ENCODE results near the gene RMND5B. TPM values are rescaled to one million over a fixed set of nuclear protein-coding genes. Genes with fewer than 3 reads are reported as not detected.
"Not testable (repeated sequence)": the region's sequence is repeated elsewhere in the genome, so short reads cannot be mapped to it uniquely, and the experiment has no call there.

RMND5B gene
- total RNA-seq, 2 donors from 2014 or later: 36.0 to 36.9 TPM

DNA sequence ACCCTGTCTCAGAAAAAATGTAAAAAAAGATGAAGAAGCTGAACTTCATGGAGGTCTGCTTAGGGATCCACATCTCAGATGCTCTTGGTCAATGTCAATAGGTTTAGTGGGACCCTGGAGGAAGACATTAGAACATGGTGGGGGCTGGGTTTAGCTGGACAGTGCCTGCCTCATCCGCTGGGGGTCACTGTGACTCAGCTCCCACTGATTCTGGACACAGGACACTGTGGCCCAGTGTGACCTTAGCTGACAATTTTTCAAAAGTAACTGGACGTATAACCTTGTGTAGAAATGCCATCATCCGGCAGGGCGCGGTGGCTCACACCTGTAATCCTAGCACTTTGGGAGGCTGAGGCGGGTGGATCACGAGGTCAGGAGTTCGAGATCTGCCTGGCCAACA lies 66.2 kb downstream of the RMND5B start:
- TF ChIP-seq CTCF (conservative IDR thresholded peaks at IDR 0.05): peak; percentile 70
- Mint-ChIP-seq H3K4me3 (no peak overlapping the region), H3K27ac (no peak overlapping the region), H3K9me3 (peaks cover 18% of the 10 kb centered on the region), H3K4me1 (peaks cover 4% of the 10 kb centered on the region), H3K36me3 (ENCODE audit: low read depth) (peaks cover 2% of the 10 kb centered on the region), H3K27me3 (ENCODE audit: insufficient read depth) (peaks cover 16% of the 10 kb centered on the region)
- Histone ChIP-seq H3K4me3 (ENCODE audit: low read length) (no peak overlapping the region), H3K27me3 (ENCODE audit: control insufficient read depth, insufficient read depth, low read length, poor library complexity, severe bottlenecking) (no peaks in the 10 kb centered on the region), H3K9me3 (ENCODE audit: control insufficient read depth, low read length) (peaks cover 14% of the 10 kb centered on the region), H3K36me3 (ENCODE audit: control insufficient read depth, insufficient read depth, low read length) (no peaks in the 10 kb centered on the region), H3K9ac (ENCODE audit: extremely low read depth, low read length, poor library complexity, severe bottlenecking) (no peak overlapping the region), H3K4me1 (ENCODE audit: control insufficient read depth, insufficient read depth, low read length) (no peaks in the 10 kb centered on the region), H3K27ac (ENCODE audit: low read depth, low read length) (no peak overlapping the region)
- DNase-seq: peak; percentile 78
- WGBS, 2 experiments (ENCODE audit: insufficient coverage in 1 of 2, insufficient read length in 1 of 2): 80 to 85% methylated on average over 7 to 8 of the region's 8 CpGs

DNA sequence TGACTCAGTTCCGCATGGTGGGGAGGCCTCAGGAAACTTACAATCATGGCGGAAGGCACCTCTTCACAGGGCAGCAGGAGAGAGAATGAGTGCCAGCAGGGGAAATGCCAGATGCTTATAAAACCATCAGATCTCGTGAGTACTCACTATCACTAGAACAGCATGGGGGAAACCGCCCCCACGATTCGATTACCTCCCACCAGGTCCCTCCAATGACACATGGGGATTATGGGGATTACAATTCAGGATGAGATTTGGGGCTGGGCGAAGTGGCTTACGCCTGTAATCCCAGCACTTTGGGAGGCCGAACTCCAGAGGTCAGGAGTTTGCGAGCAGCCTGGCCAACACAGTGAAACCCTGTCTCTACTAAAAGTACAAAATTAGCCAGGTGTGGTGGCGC lies 67.3 kb downstream of the RMND5B start:
- 79 to 81% methylated on average over 7 to 11 of the region's 11 CpGs for WGBS, 2 experiments (ENCODE audit: insufficient coverage in 1 of 2, insufficient read length in 1 of 2)
- not testable (repeated sequence) for H3K9me3 ChIP-seq (ENCODE audit: control insufficient read depth, low read length); H3K4me1 Mint-ChIP-seq; H3K27ac ChIP-seq (ENCODE audit: low read depth, low read length); H3K4me1 ChIP-seq (ENCODE audit: control insufficient read depth, insufficient read depth, low read length); H3K27ac Mint-ChIP-seq; H3K4me3 ChIP-seq (ENCODE audit: low read length); H3K4me3 Mint-ChIP-seq; H3K27me3 ChIP-seq (ENCODE audit: control insufficient read depth, insufficient read depth, low read length, poor library complexity, severe bottlenecking); H3K9me3 Mint-ChIP-seq; H3K36me3 ChIP-seq (ENCODE audit: control insufficient read depth, insufficient read depth, low read length); H3K36me3 Mint-ChIP-seq (ENCODE audit: low read depth); H3K9ac ChIP-seq (ENCODE audit: extremely low read depth, low read length, poor library complexity, severe bottlenecking)
- H3K27me3 Mint-ChIP-seq (ENCODE audit: insufficient read depth): peaks cover 16% of the 10 kb centered on the region
- DNase-seq: peak; percentile 66

DNA sequence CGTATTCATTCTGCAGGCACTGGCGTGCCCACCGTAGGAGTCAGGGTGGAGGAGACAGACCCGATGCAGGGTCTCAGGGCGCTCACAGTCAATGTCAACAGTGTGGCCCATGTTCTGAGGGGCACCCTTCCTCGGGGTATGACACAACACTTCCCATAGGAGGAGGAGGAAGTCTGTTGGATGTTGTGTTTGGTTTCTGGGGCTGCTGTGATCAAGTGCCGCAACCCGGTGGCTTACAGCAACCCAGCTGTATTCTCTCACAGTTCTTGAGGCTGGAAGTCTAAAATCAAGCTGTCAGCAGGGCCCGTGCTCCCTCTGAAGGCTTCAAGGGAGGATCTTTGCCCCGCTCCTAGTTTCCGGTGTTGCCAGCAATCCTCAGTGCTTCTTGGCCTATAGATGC lies 67.9 kb downstream of the RMND5B start:
- TF ChIP-seq CTCF (conservative IDR thresholded peaks at IDR 0.05): no peak
- no peaks in the 10 kb centered on the region for H3K36me3 ChIP-seq (ENCODE audit: control insufficient read depth, insufficient read depth, low read length)
- peaks cover 4% of the 10 kb centered on the region for H3K9me3 Mint-ChIP-seq

More for the DNA sequence above, 67.9 kb downstream of the RMND5B start:
- no peak for DNase-seq
- Histone ChIP-seq H3K27ac (ENCODE audit: low read depth, low read length) (no peak overlapping the region), H3K9me3 (ENCODE audit: control insufficient read depth, low read length) (no peaks in the 10 kb centered on the region), H3K9ac (ENCODE audit: extremely low read depth, low read length, poor library complexity, severe bottlenecking) (no peak overlapping the region), H3K27me3 (ENCODE audit: control insufficient read depth, insufficient read depth, low read length, poor library complexity, severe bottlenecking) (no peaks in the 10 kb centered on the region), H3K4me3 (ENCODE audit: low read length) (no peak overlapping the region), H3K4me1 (ENCODE audit: control insufficient read depth, insufficient read depth, low read length) (no peaks in the 10 kb centered on the region)
- Mint-ChIP-seq H3K27me3 (ENCODE audit: insufficient read depth) (peaks cover 14% of the 10 kb centered on the region), H3K4me1 (peaks cover 4% of the 10 kb centered on the region), H3K4me3 (no peak overlapping the region), H3K27ac (no peak overlapping the region), H3K36me3 (ENCODE audit: low read depth) (no peaks in the 10 kb centered on the region)
- 95 to 96% methylated on average over 3 to 11 of the region's 11 CpGs for WGBS, 2 experiments (ENCODE audit: insufficient coverage in 1 of 2, insufficient read length in 1 of 2)

All from endodermal cell (in vitro differentiated cells).